Stimulated activated CD4-positive, alpha-beta T cell treated with anti-CD3 and anti-CD28 coated beads, Interleukin-15, amount 100 ng/mL, for 24 hours (primary cell): ENCODE measurements around the gene CCR6.
A peak's percentile ranks its signal among the peaks of the same experiment; 100 is the strongest.

Experiments
- DNase-seq: peaks from one replicate; pipeline ENCODE4 v3.0.0-alpha.2; 2020

Gene CCR6

GRCh38 chr6:167122041-167122826 is 662 bp upstream of the CCR6 start:
- no peak for DNase-seq

DNA sequence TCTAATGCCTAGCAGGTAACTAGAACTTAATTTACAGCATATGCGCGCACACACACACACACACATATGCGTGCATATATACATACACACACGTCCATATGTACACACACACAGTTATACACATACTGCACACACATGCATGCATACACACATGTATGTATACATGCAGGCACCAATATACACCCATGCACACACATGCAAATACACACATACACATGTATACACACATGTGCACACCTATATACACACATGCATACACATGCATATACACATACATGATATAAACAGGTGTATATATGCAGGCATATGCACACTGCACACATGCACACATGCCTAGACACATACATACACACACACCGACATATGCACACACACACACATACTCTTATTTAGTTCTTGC is 1.9 kb downstream of the CCR6 start:
- no peak for DNase-seq

DNA sequence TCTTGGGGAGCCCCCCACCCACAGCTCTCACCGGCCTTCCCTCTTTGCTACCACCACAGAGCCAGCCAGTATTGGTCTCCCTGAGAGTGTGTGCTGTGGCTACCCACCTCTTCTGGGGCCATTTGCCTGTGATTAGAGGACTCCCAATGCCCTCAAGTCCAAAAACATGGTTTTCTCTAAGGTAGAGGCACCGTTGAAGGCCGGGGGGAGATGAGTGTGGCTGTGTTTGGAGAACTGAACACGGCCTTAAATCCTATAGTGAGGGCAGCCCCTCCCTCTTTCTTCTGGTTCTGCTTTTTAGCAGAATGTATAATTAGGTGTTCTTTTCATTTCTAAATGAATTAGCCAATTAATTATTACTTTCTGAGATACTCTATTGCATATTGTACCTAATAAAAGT is 2.5 kb downstream of the CCR6 start:
- DNase-seq: no peak

- no peak for DNase-seq
Measured at GRCh38 chr6:167125855-167126349, 3.0 kb downstream of the CCR6 start.

DNA sequence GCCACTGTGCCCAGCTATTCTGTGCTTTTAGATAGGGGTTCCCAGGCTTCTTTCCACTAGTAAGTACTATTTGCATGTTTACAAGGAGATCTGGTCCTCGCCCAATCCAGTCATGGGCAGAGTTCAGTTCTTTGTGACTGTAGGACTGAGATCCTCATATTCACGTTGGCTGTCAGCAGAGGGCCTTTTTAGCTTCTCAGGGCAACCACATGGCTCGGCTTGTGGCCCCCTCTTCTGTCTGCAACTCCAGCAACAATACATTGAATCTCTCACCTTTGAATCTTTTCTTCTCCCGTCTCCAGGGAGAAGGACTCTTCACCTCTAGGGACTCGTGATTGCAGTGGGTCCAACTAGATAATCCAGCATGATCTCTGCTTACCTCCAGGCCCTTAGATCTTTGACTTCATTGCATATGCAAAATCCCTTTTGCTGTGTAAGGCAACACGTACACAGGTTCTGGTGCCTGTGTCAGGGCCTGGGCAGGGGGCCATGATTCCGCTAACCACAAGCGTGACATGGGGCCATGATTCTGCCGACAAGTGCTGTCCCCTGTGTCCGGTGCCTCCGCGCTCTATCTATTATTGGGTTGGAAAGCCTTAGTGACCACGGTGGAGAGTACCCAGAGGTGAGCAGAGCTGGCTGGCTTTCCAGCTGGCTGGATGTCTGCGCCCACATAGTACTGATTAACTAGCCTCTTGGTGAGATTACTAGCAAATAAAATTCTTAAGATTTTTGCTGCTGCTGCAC is 5.1 kb downstream of the CCR6 start:
- DNase-seq: no peak

DNA sequence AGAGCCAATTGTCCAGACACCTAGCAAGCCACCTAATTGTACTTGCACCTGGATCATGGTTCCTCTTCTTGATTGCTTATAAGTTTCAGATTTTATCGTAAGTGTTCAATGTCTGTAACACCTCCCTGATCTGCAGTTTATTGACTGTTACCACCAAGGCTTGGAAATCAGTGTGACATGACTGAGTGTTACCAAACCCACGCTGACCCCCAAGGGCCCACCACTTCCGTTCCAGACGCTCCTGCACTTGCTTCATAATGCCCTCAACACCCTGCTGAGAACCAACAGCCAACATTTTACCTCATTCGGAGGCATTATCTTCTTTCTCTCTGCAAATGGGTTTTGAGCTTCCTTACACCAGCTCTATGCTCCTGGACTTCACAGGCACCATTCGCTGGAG is 6.3 kb downstream of the CCR6 start:
- DNase-seq: no peak

GRCh38 chr6:167129562-167129961 is 6.7 kb downstream of the CCR6 start:
- DNase-seq: no peak

DNA sequence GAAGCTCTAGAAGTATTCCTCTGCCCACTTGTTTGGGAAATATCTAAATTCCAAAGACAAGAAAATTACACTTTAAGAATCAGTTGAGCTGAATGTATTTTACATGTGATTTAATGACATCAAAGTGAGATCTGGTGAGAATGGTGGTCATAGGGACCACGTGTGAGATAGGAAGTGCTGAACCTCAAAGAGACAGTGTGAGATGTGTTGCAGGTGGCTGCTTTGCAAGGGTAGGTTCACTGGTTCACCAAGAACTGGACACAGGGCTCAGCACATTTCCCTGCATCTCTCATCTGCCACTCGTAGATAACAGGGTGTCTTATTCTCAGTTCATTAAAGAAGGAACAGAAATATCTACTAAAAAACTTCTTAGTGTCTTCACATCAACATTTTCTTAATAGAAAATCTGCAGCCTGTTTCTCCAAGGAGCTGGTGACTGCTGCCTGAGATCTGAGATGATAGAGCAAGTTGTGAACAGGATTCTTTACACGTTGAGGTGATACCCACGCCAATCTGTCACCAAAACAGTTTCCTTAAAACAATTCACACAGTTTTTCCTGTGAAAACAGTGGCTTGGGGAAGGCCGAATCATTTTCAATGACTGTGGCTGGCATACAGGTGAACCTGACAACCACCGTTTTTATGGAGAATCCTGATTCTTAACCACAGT is 7.2 kb downstream of the CCR6 start:
- no peak for DNase-seq

GRCh38 chr6:167130712-167131684 is 8.1 kb downstream of the CCR6 start:
- DNase-seq: no peak

- no peak for DNase-seq
Measured at GRCh38 chr6:167134448-167135328, 11.8 kb downstream of the CCR6 start.

GRCh38 chr6:167136376-167136775 is 13.5 kb downstream of the CCR6 start:
- DNase-seq: no peak

DNA sequence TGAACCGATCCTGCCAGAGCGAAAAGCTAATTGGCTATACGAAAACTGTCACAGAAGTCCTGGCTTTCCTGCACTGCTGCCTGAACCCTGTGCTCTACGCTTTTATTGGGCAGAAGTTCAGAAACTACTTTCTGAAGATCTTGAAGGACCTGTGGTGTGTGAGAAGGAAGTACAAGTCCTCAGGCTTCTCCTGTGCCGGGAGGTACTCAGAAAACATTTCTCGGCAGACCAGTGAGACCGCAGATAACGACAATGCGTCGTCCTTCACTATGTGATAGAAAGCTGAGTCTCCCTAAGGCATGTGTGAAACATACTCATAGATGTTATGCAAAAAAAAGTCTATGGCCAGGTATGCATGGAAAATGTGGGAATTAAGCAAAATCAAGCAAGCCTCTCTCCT is 14.2 kb downstream of the CCR6 start:
- no peak for DNase-seq

DNA sequence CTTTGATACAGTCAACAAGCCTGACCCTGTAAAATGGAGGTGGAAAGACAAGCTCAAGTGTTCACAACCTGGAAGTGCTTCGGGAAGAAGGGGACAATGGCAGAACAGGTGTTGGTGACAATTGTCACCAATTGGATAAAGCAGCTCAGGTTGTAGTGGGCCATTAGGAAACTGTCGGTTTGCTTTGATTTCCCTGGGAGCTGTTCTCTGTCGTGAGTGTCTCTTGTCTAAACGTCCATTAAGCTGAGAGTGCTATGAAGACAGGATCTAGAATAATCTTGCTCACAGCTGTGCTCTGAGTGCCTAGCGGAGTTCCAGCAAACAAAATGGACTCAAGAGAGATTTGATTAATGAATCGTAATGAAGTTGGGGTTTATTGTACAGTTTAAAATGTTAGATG is 15.0 kb downstream of the CCR6 start:
- no peak for DNase-seq

GRCh38 chr6:167139761-167140160 is 16.9 kb downstream of the CCR6 start:
- DNase-seq: no peak

DNA sequence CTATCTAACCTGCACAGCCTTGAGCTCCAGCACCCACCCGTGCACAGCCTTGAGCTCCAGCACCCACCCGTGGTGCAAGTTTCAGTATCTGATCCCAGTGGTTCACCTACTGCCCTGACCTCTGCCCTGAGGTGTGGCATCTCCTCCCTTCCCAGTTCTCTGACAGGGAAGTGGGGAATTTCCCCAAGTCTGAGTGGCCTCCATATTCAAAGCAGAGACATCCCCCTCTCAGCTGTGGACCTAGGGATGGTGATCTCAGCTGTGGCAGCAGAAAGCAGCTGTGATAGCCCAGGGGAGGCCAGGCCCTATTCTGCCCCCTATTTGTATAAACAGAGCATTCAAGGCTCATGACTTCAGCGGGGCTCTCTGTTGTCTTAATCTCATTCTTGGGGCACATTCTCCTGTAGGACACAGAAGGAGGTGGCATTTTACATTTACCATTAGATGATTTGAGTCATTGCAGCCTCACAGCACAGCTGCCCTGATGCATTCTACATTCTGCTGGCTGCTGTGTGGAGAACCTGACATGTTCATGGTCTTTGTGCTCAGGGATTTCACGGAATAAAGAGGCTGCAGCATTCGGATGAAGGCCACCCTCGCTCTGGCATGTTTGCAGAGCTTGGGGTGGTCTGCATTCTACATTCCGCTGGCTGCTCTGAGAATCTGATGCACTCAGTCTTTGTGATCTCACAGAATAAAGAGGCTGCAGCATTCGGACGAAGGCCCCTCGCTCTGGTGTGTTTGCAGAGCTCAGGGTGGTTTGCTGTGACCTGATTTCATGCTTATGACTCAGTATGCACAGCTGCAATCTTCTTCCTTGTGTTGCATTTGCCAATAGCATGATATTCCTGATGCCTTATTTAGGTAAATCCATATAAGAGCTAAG is 17.9 kb downstream of the CCR6 start:
- no peak for DNase-seq

GRCh38 chr6:167141667-167142432 is 19.0 kb downstream of the CCR6 start:
- peak; percentile 68 for DNase-seq

DNA sequence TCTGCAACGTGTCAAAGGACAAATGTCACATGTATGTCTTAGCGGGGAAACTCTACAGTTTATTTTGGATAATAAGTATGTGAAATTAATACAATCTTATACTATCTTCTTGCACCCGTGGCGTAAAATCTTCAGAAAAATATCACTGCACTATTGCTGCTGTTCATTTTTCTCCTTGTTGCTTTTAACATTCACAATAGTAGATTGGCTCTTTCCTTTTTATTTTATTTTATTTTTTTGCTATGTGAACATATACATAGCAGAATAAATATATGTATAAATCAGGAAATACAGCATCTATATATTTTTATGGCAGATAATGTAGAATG is 19.5 kb downstream of the CCR6 start:
- DNase-seq: no peak

- no peak for DNase-seq
Measured at GRCh38 chr6:167143041-167143440, 20.1 kb downstream of the CCR6 start.

DNA sequence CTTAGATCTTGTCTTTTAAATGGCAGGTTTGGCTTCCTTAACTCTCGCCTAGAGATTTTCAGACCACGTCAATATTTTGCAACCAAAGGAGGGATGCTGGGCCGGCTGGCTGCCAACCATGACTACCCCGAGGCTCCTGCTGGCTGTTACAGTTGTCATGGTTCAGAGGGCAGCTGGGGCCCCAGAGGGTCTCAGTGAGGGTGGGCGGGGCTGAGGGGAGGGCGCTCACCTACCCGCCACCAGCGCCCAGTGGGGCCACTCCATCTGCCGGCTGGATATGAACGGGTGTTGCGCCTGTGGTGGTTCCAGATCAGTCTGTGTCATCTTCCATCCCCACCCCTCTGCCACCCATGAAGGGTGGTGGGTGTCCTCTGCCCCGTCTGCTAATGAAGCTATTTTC is 22.6 kb downstream of the CCR6 start:
- no peak for DNase-seq

GRCh38 chr6:167146135-167146534 is 23.2 kb downstream of the CCR6 start:
- peak; percentile 18 for DNase-seq
